PC-9 (cell line): Measurements from ENCODE around the gene STAT5B. TPM values are rescaled to one million over a fixed set of nuclear protein-coding genes. Genes with fewer than 3 reads are reported as not detected.

Experiments used
- BruUV-seq: library from RNA; stranded (reverse); fragments of 400-500 nt; replicated peaks from 2 replicates; lab custom pipeline; 2021; lab: Mats Ljungman, UMichigan
- CTCF ChIA-PET: fragments of 300-600 bp; sonication (Branson Sonifier 250); formaldehyde crosslinking; loops from one replicate; lab custom pipeline; 2022; ENCODE audit warnings: antibody characterized with exemption; lab: Charles Lee
- POLR2A ChIA-PET: fragments of 300-600 bp; sonication (Branson Sonifier 250); formaldehyde crosslinking; loops from one replicate; lab custom pipeline; 2022; ENCODE audit warnings: antibody characterized with exemption; ENCODE audit not compliant: unreplicated experiment; lab: Charles Lee
- DNase-seq, 2 experiments: peaks; one replicate each; pipeline versions ENCODE4 v3.0.0 to v3.0.0-alpha.2; 2015 to 2022; ENCODE audit warnings: mixed read lengths in 1 of 2
- H2AFZ ChIP-seq: fragments of 200-600 bp; sonication (generic); 2 replicates; pipeline ENCODE4 v1.8.1; 2017; ENCODE audit warnings: antibody characterized with exemption
- H3F3A ChIP-seq: fragments of 200-600 bp; sonication (generic); 2 replicates; pipeline ENCODE4 v1.8.1; 2017; ENCODE audit warnings: antibody characterized with exemption, mild to moderate bottlenecking, low read depth; ENCODE audit not compliant: insufficient read depth
- H3K27ac ChIP-seq: fragments of 200-600 bp; sonication (generic); 2 replicates; pipeline ENCODE4 v1.6.1; 2016; ENCODE audit warnings: mixed run types
- H3K27me3 ChIP-seq: fragments of 200-600 bp; sonication (generic); 2 replicates; pipeline ENCODE4 v1.6.1; 2016; ENCODE audit warnings: low read depth, mixed run types; ENCODE audit not compliant: insufficient read depth
- H3K36me3 ChIP-seq: fragments of 200-600 bp; sonication (generic); 2 replicates; pipeline ENCODE4 v1.6.1; 2016; ENCODE audit warnings: low read depth, mixed run types
- H3K4me1 ChIP-seq: fragments of 200-600 bp; sonication (generic); replicated peaks from 2 replicates; pipeline ENCODE4 v1.6.1; 2016; ENCODE audit warnings: mixed run types; ENCODE audit not compliant: insufficient read depth
- H3K4me2 ChIP-seq: fragments of 200-600 bp; sonication (generic); 2 replicates; pipeline ENCODE4 v1.6.1; 2017; ENCODE audit warnings: mixed run types
- H3K4me3 ChIP-seq: fragments of 200-600 bp; sonication (generic); 2 replicates; pipeline ENCODE4 v1.6.1; 2016; ENCODE audit warnings: mixed run types
- H3K79me2 ChIP-seq: fragments of 200-600 bp; sonication (generic); 2 replicates; pipeline ENCODE4 v1.6.1; 2017; ENCODE audit warnings: low read depth, mixed run types
- H3K9me2 ChIP-seq: fragments of 200-600 bp; sonication (generic); 2 replicates; pipeline ENCODE4 v1.8.1; 2017; ENCODE audit warnings: mild to moderate bottlenecking; ENCODE audit not compliant: insufficient read depth
- H3K9me3 ChIP-seq: fragments of 200-600 bp; sonication (generic); 2 replicates; pipeline ENCODE4 v1.8.1; 2016; ENCODE audit warnings: low read depth; ENCODE audit not compliant: insufficient read depth
- H4K20me1 ChIP-seq: fragments of 200-600 bp; sonication (generic); 2 replicates; pipeline ENCODE4 v1.8.1; 2017; ENCODE audit not compliant: insufficient read depth
- EZH2 ChIP-seq: fragments of 200-600 bp; sonication (generic); IDR thresholded peaks from 2 replicates; pipeline ENCODE4 v1.8.0; 2017; ENCODE audit warnings: antibody characterized with exemption, low read depth
- intact Hi-C: fragments of 100-400 bp; cut with micrococcal nuclease; formaldehyde crosslinking; loops from one replicate; pipeline ENCODE4 v1.10.0; 2022; ENCODE audit not compliant: unreplicated experiment
- total RNA-seq: library from RNA; stranded (reverse); gene quantifications from 2 replicates; pipeline ENCODE4 v1.2.3, GENCODE V29; 2021
- TF ChIP-seq, protein P1 (sequence below): fragments of 200-600 bp; sonication (generic); conservative IDR thresholded peaks from 2 replicates; pipeline ENCODE4 v1.6.1; 2017; ENCODE audit warnings: mixed run types, antibody characterized with exemption, mild to moderate bottlenecking, moderate library complexity

STAT5B gene
- total RNA-seq, 1 experiment from 2014 or later = 19.5 TPM

DNA sequence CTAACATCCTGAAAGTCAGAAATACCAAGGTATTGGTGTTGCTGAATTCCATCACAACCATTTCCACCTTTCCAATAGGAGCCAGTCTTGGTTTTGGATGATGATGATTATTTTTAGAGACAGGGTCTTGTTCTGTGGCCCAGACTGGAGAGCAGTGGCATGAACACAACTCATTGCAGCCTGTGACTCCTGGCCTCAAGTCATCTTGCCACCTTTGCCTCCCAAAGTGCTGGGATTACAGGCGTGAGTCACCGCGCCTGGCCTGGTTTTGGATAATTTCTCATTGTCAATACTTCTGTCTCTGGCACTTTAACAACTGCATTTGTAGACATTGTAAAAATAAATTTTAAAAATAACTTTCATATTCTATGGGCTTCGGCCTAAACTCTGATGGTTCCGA lies 22.6 kb downstream of the STAT5B start:
- H3K79me2 ChIP-seq = peaks cover 19% of the 10 kb centered on the region
- H3K36me3 ChIP-seq = no peaks in the 10 kb centered on the region
- no peak for TF ChIP-seq EZH2
- TF ChIP-seq, protein P1, sequence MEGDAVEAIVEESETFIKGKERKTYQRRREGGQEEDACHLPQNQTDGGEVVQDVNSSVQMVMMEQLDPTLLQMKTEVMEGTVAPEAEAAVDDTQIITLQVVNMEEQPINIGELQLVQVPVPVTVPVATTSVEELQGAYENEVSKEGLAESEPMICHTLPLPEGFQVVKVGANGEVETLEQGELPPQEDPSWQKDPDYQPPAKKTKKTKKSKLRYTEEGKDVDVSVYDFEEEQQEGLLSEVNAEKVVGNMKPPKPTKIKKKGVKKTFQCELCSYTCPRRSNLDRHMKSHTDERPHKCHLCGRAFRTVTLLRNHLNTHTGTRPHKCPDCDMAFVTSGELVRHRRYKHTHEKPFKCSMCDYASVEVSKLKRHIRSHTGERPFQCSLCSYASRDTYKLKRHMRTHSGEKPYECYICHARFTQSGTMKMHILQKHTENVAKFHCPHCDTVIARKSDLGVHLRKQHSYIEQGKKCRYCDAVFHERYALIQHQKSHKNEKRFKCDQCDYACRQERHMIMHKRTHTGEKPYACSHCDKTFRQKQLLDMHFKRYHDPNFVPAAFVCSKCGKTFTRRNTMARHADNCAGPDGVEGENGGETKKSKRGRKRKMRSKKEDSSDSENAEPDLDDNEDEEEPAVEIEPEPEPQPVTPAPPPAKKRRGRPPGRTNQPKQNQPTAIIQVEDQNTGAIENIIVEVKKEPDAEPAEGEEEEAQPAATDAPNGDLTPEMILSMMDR = no peak
- H3K27me3 ChIP-seq = no peaks in the 10 kb centered on the region
- H3K4me2 ChIP-seq = peak overlapping the region; percentile 55
- CTCF ChIA-PET = no interaction called here
- H4K20me1 ChIP-seq = no peaks in the 10 kb centered on the region
- peaks cover 48% of the 10 kb centered on the region for H3F3A ChIP-seq
- H3K4me1 ChIP-seq = peaks cover 47% of the 10 kb centered on the region
- POLR2A ChIA-PET = no interaction called here
- no peaks in the 10 kb centered on the region for H3K9me3 ChIP-seq
- peak overlapping the region; percentile 78 for H3K27ac ChIP-seq
- peak in 1 of 2 experiments; percentile 45 for DNase-seq
- intact Hi-C loops = no loop called here
- H3K9me2 ChIP-seq = no peaks in the 10 kb centered on the region
- H3K4me3 ChIP-seq = no peak overlapping the region
- no TSS peak for BruUV-seq
- H2AFZ ChIP-seq = no peak overlapping the region

DNA sequence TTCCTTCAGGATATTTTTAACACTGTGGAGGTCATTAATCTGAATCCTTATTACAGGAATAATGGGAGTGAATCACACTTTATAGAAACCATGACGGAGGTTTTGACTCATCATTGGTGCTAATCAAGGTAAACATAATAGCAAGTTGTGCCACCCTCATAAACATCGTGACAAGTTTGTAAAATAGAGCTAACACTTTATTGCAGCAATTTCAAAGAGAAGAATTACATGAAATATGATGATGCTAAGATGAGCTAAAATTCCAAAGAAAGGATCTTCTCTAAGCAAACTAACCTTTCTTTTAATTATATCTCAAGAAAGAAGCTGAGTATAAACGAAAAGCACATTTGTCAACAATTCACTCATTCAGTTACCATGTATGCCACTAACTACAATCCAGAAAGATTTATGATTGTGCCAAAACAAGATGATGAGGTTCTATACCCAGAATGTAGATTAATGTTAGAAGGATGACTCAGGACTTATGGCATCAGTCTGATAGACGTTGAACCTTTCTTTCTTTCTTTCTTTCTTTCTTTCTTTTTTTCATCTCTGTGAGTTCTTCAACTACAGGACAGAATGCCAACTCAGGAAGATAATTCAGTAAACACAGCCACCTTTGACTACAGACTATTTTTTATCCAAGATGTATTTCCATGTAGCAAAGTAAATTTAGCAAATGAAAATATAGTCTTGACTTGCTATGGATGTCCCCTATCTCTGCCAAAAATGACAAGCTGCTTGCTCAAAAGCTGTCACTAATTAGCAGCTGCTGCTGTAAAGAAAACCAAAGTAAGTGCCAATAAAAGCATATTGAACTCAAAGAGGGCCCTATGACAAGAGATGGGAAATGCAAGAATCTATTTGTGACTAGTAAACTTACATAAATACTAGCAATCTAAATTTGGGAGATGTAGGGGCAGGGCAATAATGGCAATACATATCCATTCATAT lies 23.3 kb downstream of the STAT5B start:
- no peaks in the 10 kb centered on the region for H3K36me3 ChIP-seq
- H3K9me2 ChIP-seq = no peaks in the 10 kb centered on the region
- no peaks in the 10 kb centered on the region for H3K27me3 ChIP-seq
- H2AFZ ChIP-seq = no peak overlapping the region
- intact Hi-C loops = no loop called here
- no TSS peak for BruUV-seq
- no peak overlapping the region for H3K4me3 ChIP-seq
- peaks cover 19% of the 10 kb centered on the region for H3K79me2 ChIP-seq
- peak overlapping the region; percentile 55 for H3K4me2 ChIP-seq
- peak overlapping the region; percentile 78 for H3K27ac ChIP-seq
- H3K4me1 ChIP-seq = peaks cover 54% of the 10 kb centered on the region
- H3K9me3 ChIP-seq = no peaks in the 10 kb centered on the region
- no peaks in the 10 kb centered on the region for H4K20me1 ChIP-seq
- H3F3A ChIP-seq = peaks cover 55% of the 10 kb centered on the region
- POLR2A ChIA-PET = interaction anchor here (0.7 kb wide), 1 partner anchor 46 kb away, joined by 4 read pairs; no protein-coding TSS in a partner anchor
- CTCF ChIA-PET = no interaction called here
- DNase-seq = peak in 1 of 2 experiments; percentile 74
- TF ChIP-seq EZH2 = no peak
- TF ChIP-seq, protein P1 = no peak

DNA sequence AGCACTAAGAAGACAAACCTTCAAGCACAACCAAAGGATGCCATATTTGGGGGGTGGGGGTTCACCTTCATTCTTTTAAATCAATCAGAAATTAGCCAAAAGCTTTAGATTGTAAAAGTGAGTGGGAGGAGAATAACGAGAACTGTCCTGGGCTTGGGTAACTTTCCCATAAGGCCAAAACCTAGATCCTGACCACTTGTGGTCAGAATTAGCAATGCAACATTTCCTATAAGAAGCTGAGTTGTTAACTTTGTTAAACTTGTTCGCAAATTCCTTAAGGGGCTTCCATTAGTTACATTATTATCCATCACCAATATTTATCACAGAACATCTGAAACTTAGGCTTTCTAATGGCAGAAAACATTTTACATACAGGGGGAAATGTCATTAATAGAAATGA lies 25.1 kb downstream of the STAT5B start:
- Histone ChIP-seq H3F3A (peaks cover 48% of the 10 kb centered on the region), H4K20me1 (no peaks in the 10 kb centered on the region), H3K79me2 (peaks cover 28% of the 10 kb centered on the region), H3K9me3 (no peaks in the 10 kb centered on the region; the same call in 1 of the 2 replicates), H3K27me3 (no peaks in the 10 kb centered on the region), H3K36me3 (no peaks in the 10 kb centered on the region), H2AFZ (no peak overlapping the region), H3K27ac (no peak overlapping the region), H3K4me3 (no peak overlapping the region), H3K4me1 (peaks cover 50% of the 10 kb centered on the region), H3K4me2 (no peak overlapping the region), H3K9me2 (no peaks in the 10 kb centered on the region)
- ChIA-PET POLR2A (no interaction called here), CTCF (no interaction called here)
- no peak for TF ChIP-seq EZH2
- TF ChIP-seq, protein P1 = peak; percentile 36; the same call in 1 of the 2 replicates
- BruUV-seq = no TSS peak
- intact Hi-C loops = no loop called here
- DNase-seq = no peak
